SK-N-MC (cell line): ENCODE results near the gene MAGI2.
"Not testable (repeated sequence)": the region's sequence is repeated elsewhere in the genome, so short reads cannot be mapped to it uniquely, and the experiment has no call there.

Experiments
- EZH2 ChIP-seq: fragments of 200-600 bp; sonication (generic); IDR thresholded peaks from one replicate; pipeline ENCODE4 v1.6.1; 2017; ENCODE audit warnings: antibody characterized with exemption
- FOXP2 ChIP-seq: optimal IDR thresholded peaks from 2 replicates; pipeline ENCODE3; 2011; ENCODE audit warnings: mild to moderate bottlenecking, moderate library complexity; ENCODE audit not compliant: insufficient read depth; ENCODE audit errors: extremely low read length, control extremely low read depth
- POLR2AphosphoS5 ChIP-seq: IDR thresholded peaks from 2 replicates; pipeline ENCODE4 v1.6.1; 2012; ENCODE audit warnings: mild to moderate bottlenecking, low read depth, low read length, borderline replicate concordance

- not testable (repeated sequence) for TF ChIP-seq EZH2, FOXP2, POLR2AphosphoS5
Measured at GRCh38 chr7:77999168-77999567, 1454.3 kb downstream of the MAGI2 start.
